NCI-H2196 (cell line): ENCODE measurements around the gene ESF1.
"Not testable (repeated sequence)": the region's sequence is repeated elsewhere in the genome, so short reads cannot be mapped to it uniquely, and the experiment has no call there.

ENCODE experiments used
- DNase-seq: peaks from one replicate; lab custom pipeline; 2025; ENCODE audit not compliant: unreplicated experiment; lab: John Stamatoyannopoulos, UW

Gene ESF1

DNA sequence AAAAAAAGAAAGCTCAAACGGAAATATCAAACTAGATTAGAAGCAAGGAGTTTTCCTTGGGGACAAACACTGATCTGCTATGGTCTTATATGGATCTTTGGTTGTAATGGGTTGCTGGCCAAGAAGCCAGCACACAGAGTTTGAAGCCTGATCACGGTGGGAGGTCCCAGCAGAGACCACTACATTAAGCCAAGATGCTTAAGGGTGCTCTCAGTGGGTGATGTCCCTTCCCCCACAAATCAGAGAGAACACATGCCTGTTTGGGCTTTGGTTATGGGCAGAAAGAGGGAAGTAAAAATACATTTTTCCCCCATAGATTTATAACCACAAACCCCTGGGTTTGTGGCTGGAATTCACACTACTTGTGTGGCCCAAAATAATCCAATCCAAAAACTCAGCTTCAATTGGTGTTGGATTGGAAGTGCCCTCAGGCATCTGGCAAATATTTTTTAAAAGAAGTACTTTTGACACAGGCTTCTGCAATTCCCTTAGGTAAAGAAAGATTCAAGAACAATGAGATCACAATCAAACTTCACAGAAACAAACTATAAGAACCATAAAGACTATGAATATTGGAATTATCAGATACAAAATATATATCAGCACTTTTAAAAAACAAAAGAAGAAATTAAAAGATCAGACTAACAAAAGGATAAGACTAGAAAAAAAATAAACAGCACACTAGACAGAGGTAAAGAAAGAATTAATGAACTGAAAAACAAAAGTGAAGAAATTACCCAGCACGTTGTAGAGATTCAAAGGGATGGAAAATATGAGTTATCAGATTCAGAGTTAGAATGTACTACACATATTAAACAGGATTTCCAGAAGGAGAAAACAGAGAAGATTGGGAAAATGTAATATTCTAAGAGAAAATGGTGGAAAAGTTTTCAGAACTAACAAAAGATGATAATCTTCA lies 44.7 kb downstream of the ESF1 start:
- DNase-seq, result no peak

DNA sequence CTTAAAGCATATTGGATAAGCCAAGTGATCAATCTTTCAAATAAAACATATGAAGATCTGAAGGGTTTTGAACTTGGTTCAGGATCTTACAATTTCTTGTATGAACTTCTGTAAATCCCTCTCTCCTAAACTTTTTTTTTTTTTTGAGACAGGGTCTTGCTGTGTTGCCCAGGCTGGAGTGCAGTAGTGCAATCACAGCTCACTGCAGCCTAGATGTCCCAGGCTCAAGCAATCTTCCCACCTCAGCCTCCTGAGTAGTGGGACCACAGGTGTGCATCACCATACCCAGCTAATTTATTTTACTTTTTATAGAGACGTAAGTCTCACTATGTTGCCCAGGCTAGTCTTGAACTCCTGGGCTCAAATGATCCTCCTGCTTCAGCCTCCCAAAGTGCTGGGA lies 46.5 kb downstream of the ESF1 start:
- not testable (repeated sequence) for DNase-seq

DNA sequence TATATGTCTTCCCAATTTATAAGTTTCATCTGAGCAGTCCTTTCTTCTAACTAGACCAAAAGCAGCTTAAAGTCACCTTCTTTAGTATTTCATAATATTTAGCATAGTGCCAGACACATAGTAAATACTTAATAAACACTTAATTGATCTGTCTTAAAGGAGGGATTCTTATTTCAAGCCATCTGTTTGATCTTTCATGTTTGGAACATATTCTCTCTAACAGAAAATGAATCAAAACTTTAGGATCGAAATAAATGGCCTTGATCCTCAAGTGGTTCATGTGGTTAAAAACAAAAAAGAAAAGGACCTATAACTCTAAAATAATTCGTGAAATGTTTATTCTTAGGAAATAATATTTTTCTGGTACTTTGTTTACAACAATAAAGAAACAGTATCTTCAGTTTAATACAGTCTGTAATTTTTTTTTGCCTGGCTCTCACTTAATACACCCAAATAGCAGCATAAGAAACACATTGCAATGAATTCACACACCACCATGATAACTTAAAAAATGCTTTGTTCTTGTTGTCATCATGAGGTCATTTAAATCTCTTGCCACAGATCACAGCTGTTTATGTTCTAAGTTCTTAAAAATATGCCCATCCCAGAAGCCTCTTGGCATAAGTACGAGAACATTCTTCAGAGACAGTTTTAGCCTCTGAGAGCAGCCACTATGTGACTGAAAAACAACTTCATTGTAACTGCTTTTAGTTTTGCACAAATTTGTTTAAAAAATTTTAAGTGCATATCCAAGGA lies 48.1 kb downstream of the ESF1 start:
- DNase-seq, result no peak

GRCh38 chr20:13735826-13736225 lies 48.9 kb downstream of the ESF1 start:
- DNase-seq, result no peak

- no peak for DNase-seq
These were observed 61.7 kb downstream of the ESF1 start for GRCh38 chr20:13723011-13723410.

- DNase-seq, result no peak
These were observed 66.5 kb downstream of the ESF1 start for GRCh38 chr20:13718171-13718570.

- DNase-seq, result no peak
These were observed 67.1 kb downstream of the ESF1 start for GRCh38 chr20:13717631-13718044.

DNA sequence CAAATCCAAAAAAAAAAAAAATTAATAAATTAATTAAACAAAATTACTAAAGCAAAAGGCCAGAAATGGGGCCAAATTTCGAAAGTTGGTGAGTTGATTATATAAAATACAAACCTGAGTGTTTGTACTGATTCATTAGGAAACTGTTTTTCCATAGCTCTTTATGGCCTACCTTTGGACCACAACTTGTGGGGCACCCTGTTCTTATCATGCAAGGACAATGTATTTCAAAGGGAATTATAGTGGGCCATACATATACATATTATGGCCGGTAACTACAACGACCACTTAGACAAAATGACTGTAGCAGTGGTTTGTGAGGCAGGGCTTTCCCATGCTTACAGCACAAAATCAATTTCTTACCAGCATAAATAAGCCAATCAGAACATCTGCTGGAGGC lies 69.5 kb downstream of the ESF1 start:
- no peak for DNase-seq

GRCh38 chr20:13708234-13708633 lies 76.5 kb downstream of the ESF1 start:
- DNase-seq, result no peak

- DNase-seq, result no peak
These were observed 81.5 kb downstream of the ESF1 start for GRCh38 chr20:13703265-13703664.

GRCh38 chr20:13701486-13701885 lies 83.2 kb downstream of the ESF1 start:
- DNase-seq, result no peak

- DNase-seq, result no peak
These were observed 84.0 kb downstream of the ESF1 start for GRCh38 chr20:13700761-13701160.

GRCh38 chr20:13694420-13695150 lies 90.1 kb downstream of the ESF1 start:
- no peak for DNase-seq

GRCh38 chr20:13692802-13693736 lies 91.7 kb downstream of the ESF1 start:
- DNase-seq, result no peak

DNA sequence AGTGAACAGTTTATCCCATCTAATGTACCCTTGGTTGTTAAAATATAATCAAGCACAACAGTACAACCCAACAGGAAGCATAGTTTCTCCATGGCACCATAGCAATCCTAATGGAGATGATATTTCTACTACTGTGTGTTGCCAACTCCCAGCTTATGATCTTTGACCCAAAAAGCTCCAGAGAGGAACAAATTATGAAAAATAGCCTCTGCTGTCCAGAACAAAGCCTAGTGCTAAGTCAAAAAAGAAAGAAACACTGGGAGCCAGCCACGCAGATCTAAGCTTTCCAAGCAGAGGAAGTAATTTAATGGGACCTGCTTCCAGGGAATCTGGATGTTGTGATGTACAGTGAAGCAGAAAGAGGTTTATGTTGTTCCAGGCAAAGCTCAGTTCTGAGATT lies 93.8 kb downstream of the ESF1 start:
- DNase-seq, result no peak

- no peak for DNase-seq
These were observed 96.9 kb downstream of the ESF1 start for GRCh38 chr20:13687815-13688214.

DNA sequence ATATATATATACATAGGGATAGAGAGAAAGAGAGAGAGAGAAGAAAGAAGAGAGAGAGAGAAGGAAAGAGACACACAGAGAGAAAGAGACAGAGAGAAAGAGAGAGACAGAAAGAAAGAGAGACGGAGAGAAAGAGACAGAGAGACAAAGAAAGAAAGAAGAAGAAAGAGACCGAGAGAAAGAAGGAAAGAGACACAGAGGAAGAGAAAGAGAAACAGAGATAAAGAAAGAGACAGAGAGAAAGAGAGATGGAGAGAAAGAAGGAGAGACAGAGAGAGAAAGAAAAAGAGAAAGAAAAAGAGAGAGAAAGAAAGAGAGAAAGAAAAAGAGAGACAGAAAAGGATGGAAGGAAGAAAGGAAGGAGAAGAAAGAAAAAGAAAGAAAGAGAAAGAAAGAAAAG lies 99.1 kb downstream of the ESF1 start:
- DNase-seq, result no peak

DNA sequence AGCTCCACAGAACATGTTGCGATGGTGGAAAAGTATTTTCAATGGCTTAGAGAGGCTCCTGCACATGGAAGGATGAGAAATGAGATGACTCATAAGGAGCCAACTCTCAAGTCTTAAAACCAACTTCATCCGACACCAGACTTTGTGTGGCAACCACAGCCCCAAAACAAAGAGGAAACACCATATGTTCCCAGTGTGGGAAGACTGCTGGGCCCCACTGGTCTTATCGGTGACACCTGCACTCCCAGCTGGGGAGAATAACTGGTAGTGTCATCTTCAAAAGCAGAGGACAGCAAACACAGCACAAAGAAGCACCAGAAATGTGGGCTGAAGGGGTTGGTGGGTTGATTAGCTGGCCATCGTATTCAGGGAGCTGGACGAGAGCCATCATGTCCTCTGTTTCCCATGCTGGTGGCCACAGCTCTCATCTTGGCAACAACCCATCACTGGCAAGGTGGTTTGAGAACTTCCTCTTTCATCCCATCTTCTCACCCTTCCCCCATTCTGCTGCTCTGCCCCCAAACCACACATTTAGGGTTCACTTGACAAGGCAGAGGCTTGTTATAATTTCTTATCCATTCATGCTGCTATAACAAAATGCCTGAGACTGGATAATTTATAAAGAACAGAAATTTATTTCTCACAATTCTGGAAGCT lies 100.0 kb downstream of the ESF1 start:
- no peak for DNase-seq

DNA sequence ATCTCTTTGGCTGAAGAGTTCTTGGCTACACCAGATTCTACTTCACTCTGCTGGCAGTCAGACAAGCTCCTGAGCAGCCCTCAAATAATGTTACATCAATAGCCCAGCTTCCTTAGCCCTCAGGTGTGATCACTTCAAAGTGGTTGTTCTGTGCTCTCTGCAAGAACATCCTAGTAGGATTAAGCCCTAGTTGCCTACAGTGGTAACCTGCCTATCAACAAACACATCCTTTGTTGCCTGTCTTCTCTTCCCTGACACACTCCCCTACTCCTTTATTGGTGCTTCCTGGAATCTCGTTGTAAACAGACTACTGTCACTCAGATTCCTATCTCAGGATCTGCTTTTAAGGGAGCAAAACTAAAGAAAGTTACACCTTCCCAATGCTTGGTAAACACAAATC lies 100.9 kb downstream of the ESF1 start:
- DNase-seq, result no peak
